Islet of Langerhans (tissue), 1 donor: Measurements from ENCODE around the gene LGALS1.
"Not testable (repeated sequence)": the region's sequence is repeated elsewhere in the genome, so short reads cannot be mapped to it uniquely, and the experiment has no call there.

Experiments
- FAIRE-seq: peaks from one replicate; lab custom pipeline; 2011; peaks lifted over from hg19 to GRCh38; lab: Jason Lieb, UNC

LGALS1 gene

GRCh38 chr22:37639070-37639760 is 36.2 kb upstream of the LGALS1 start, which contains the start of gene SH3BP1:
TSS of gene SH3BP1 (plus strand) at chr22:37639669. CDS start at chr22:37639788, 119 bp downstream.
- no peak for FAIRE-seq

- FAIRE-seq = no peak
Observed at GRCh38 chr22:37639771-37640590, 35.5 kb upstream of the LGALS1 start.

GRCh38 chr22:37640591-37641560 is 34.6 kb upstream of the LGALS1 start:
- no peak for FAIRE-seq

- no peak for FAIRE-seq
Observed at GRCh38 chr22:37641561-37641949, 33.9 kb upstream of the LGALS1 start.

- no peak for FAIRE-seq
Observed at GRCh38 chr22:37643225-37643847, 32.1 kb upstream of the LGALS1 start.

- no peak for FAIRE-seq
Observed at GRCh38 chr22:37647317-37647716, 28.1 kb upstream of the LGALS1 start.

- FAIRE-seq = no peak
Observed at GRCh38 chr22:37647928-37648327, 27.5 kb upstream of the LGALS1 start.

- FAIRE-seq = no peak
Observed at GRCh38 chr22:37650463-37651136, 24.8 kb upstream of the LGALS1 start.

- no peak for FAIRE-seq
Observed at GRCh38 chr22:37654563-37655251, 20.7 kb upstream of the LGALS1 start.

- FAIRE-seq = no peak
Observed at GRCh38 chr22:37655252-37655563, 20.2 kb upstream of the LGALS1 start.

GRCh38 chr22:37656583-37656982 is 18.9 kb upstream of the LGALS1 start:
- FAIRE-seq = not testable (repeated sequence)

GRCh38 chr22:37657590-37658132 is 17.8 kb upstream of the LGALS1 start:
- no peak for FAIRE-seq

GRCh38 chr22:37658133-37659065 is 17.0 kb upstream of the LGALS1 start, which contains the start of gene PDXP:
TSS of gene PDXP (plus strand) at chr22:37658723. CDS start at chr22:37658783, 60 bp downstream.
- peak; percentile 98 for FAIRE-seq

GRCh38 chr22:37659066-37659896 is 16.2 kb upstream of the LGALS1 start:
- FAIRE-seq = no peak

GRCh38 chr22:37659897-37660708 is 15.3 kb upstream of the LGALS1 start:
- FAIRE-seq = no peak

- FAIRE-seq = no peak
Observed at GRCh38 chr22:37660709-37661045, 14.8 kb upstream of the LGALS1 start.

- FAIRE-seq = peak; percentile 74
Observed at GRCh38 chr22:37661160-37661924, 14.1 kb upstream of the LGALS1 start.
